IMR-90 (cell line): ENCODE measurements around the gene SGSM2. TPM values are rescaled to one million over a fixed set of nuclear protein-coding genes. Genes with fewer than 3 reads are reported as not detected.

Source experiments
- ATAC-seq: fragments of 200-7000 bp; cut with Tn5 transposase; 2 replicates; pipeline ENCODE4 v1.9.1; 2020; ENCODE audit warnings: low read depth, mild to moderate bottlenecking, moderate library complexity
- BruUV-seq: library from RNA; stranded (reverse); fragments of 400-500 nt; replicated peaks from 2 replicates; lab custom pipeline; 2021; lab: Mats Ljungman, UMichigan
- CTCF ChIA-PET: fragments of 300-600 bp; formaldehyde crosslinking; extraction: SDS; loops from one replicate; lab custom pipeline; 2021; ENCODE audit warnings: antibody characterized with exemption; lab: Yijun Ruan, JAX
- POLR2A ChIA-PET: fragments of 300-600 bp; sonication (Branson Sonifier 250); formaldehyde crosslinking; loops from one replicate; lab custom pipeline; 2022; ENCODE audit warnings: antibody characterized with exemption; ENCODE audit not compliant: unreplicated experiment; lab: Charles Lee
- DNase-seq: peaks from one replicate; pipeline ENCODE4 v3.0.0; 2013
- H2AFZ ChIP-seq: replicated peaks from 2 replicates; pipeline ENCODE3; 2013; ENCODE audit warnings: low read length, mild to moderate bottlenecking; ENCODE audit not compliant: poor library complexity
- H2AK5ac ChIP-seq: 2 replicates; pipeline ENCODE4 v1.6.1; 2013; ENCODE audit warnings: low read depth, low read length, inconsistent platforms
- H2AK9ac ChIP-seq: replicated peaks from 2 replicates; pipeline ENCODE3; 2013; ENCODE audit warnings: mild to moderate bottlenecking, low read depth, low read length, moderate library complexity; ENCODE audit not compliant: poor library complexity
- H2BK120ac ChIP-seq: 2 replicates; pipeline ENCODE4 v1.6.1; 2013; ENCODE audit warnings: low read depth, low read length, inconsistent platforms
- H2BK15ac ChIP-seq: 3 replicates; pipeline ENCODE4 v1.6.1; 2013; ENCODE audit warnings: low read depth, low read length, inconsistent platforms
- H2BK20ac ChIP-seq: 2 replicates; pipeline ENCODE4 v1.6.1; 2013; ENCODE audit warnings: low read depth, mild to moderate bottlenecking, inconsistent platforms, low read length, moderate library complexity
- H2BK5ac ChIP-seq: 2 replicates; pipeline ENCODE4 v1.6.1; 2013; ENCODE audit warnings: mild to moderate bottlenecking, low read depth, low read length, inconsistent platforms; ENCODE audit not compliant: poor library complexity, severe bottlenecking
- H3K14ac ChIP-seq: replicated peaks from 2 replicates; pipeline ENCODE4 v1.6.1; 2013; ENCODE audit warnings: low read depth, low read length, inconsistent platforms
- H3K18ac ChIP-seq: 2 replicates; pipeline ENCODE4 v1.6.1; 2013; ENCODE audit warnings: low read depth, low read length, control low read depth
- H3K23ac ChIP-seq: 2 replicates; pipeline ENCODE4 v1.6.1; 2013; ENCODE audit warnings: low read depth, low read length, inconsistent platforms
- H3K27ac ChIP-seq: 2 replicates; pipeline ENCODE4 v1.5.1; 2013; ENCODE audit warnings: mild to moderate bottlenecking, control low read depth, low read length; ENCODE audit not compliant: insufficient read depth
- H3K27me3 ChIP-seq: 2 replicates; pipeline ENCODE4 v1.6.1; 2013; ENCODE audit warnings: low read length; ENCODE audit not compliant: control insufficient read depth, insufficient read depth
- H3K36me3 ChIP-seq: 2 replicates; pipeline ENCODE4 v1.6.1; 2013; ENCODE audit warnings: low read length, mixed read lengths; ENCODE audit not compliant: control insufficient read depth, insufficient read depth
- H3K4ac ChIP-seq: 2 replicates; pipeline ENCODE4 v1.6.1; 2013; ENCODE audit warnings: low read depth, low read length, inconsistent platforms
- H3K4me1 ChIP-seq: 2 replicates; pipeline ENCODE4 v1.6.1; 2013; ENCODE audit warnings: low read length, mixed read lengths; ENCODE audit not compliant: control insufficient read depth, insufficient read depth
- H3K4me2 ChIP-seq: 2 replicates; pipeline ENCODE4 v1.6.1; 2013; ENCODE audit warnings: low read depth, mild to moderate bottlenecking, control low read depth, low read length, moderate library complexity
- H3K4me3 ChIP-seq: 2 replicates; pipeline ENCODE4 v1.5.1; 2013; ENCODE audit warnings: low read depth, mild to moderate bottlenecking, control low read depth, low read length, moderate library complexity; ENCODE audit not compliant: insufficient read depth
- H3K56ac ChIP-seq: 2 replicates; pipeline ENCODE4 v1.6.1; 2013; ENCODE audit warnings: low read length, inconsistent platforms; ENCODE audit not compliant: insufficient read depth; ENCODE audit errors: extremely low read depth
- H3K79me1 ChIP-seq, 2 experiments: 2 replicates each; pipeline ENCODE4 v1.6.1; 2013; ENCODE audit warnings: low read length in 2 of 2, inconsistent platforms in 1 of 2, low read depth in 1 of 2
- H3K9ac ChIP-seq: 2 replicates; pipeline ENCODE4 v1.6.1; 2013; ENCODE audit warnings: low read depth, low read length, control low read depth
- H3K9me1 ChIP-seq: 2 replicates; pipeline ENCODE4 v1.6.1; 2013; ENCODE audit warnings: low read length, inconsistent platforms; ENCODE audit not compliant: insufficient read depth
- H3K9me3 ChIP-seq: 2 replicates; pipeline ENCODE4 v1.6.1; 2013; ENCODE audit warnings: low read length; ENCODE audit not compliant: control insufficient read depth, insufficient read depth
- H4K20me1 ChIP-seq: 2 replicates; pipeline ENCODE4 v1.6.1; 2013; ENCODE audit warnings: low read length, inconsistent platforms; ENCODE audit not compliant: insufficient read depth
- H4K5ac ChIP-seq: 2 replicates; pipeline ENCODE4 v1.6.1; 2013; ENCODE audit warnings: mild to moderate bottlenecking, low read depth, low read length, control low read depth
- H4K8ac ChIP-seq, 2 experiments: 2 replicates each; pipeline ENCODE4 v1.6.1; 2013; ENCODE audit warnings: low read depth in 2 of 2, low read length in 2 of 2, control low read depth in 1 of 2, inconsistent platforms in 1 of 2
- H4K91ac ChIP-seq: 2 replicates; pipeline ENCODE4 v1.6.1; 2013; ENCODE audit warnings: low read depth, low read length, inconsistent platforms; ENCODE audit not compliant: insufficient read depth
- MXI1 ChIP-seq: IDR thresholded peaks from 2 replicates; pipeline ENCODE4 v1.6.1; 2012; ENCODE audit warnings: low read depth, mild to moderate bottlenecking, low read length, moderate library complexity, borderline replicate concordance
- RCOR1 ChIP-seq: IDR thresholded peaks from 2 replicates; pipeline ENCODE4 v1.6.1; 2012; ENCODE audit warnings: mild to moderate bottlenecking, low read length, improper control_type of control experiment; ENCODE audit not compliant: insufficient replicate concordance
- WGBS, 2 experiments: methylation state at CpG; one replicate each; pipeline versions ENCODE4 v1.1.5 to v1.1.7; 2013; ENCODE audit warnings: missing lambda C conversion rate in 2 of 2; ENCODE audit not compliant: insufficient read length in 1 of 2; ENCODE audit errors: extremely low coverage in 2 of 2; 5-methylcytosine and 5-hydroxymethylcytosine counted together
- dilution Hi-C: fragments of 300-500 bp; cut with HindIII; formaldehyde crosslinking; loops from one replicate; pipeline ENCODE4 v1.14.3; 2018; ENCODE audit warnings: low sequenced_read_pairs; ENCODE audit not compliant: unreplicated experiment
- in situ Hi-C: fragments of 300-500 bp; cut with MboI; formaldehyde crosslinking; loops from 3 replicates; pipeline ENCODE4 v1.14.3; 2019; ENCODE audit warnings: low sequenced_read_pairs, inconsistent platforms, mixed read lengths
- intact Hi-C: fragments of 100-400 bp; cut with micrococcal nuclease; formaldehyde crosslinking; loops from 2 replicates; pipeline ENCODE4 v1.10.0; 2022
- polyA plus RNA-seq, 3 experiments: library from polyadenylated mRNA; depleted of rRNA; stranded (reverse); fragments of >200 nt; gene quantifications; 2 replicates each; pipeline ENCODE4 v1.2.3, GENCODE V29; 2012; ENCODE audit warnings: low replicate concordance in 1 of 3
- total RNA-seq: library from RNA; depleted of rRNA; stranded (reverse); fragments of >200 nt; gene quantifications from 2 replicates; pipeline ENCODE4 v1.2.3, GENCODE V29; 2012
- TF ChIP-seq, protein P1 (sequence below): fragments of 150-350 bp; IDR thresholded peaks from 2 replicates; pipeline ENCODE4 v1.6.1; 2017; ENCODE audit warnings: mild to moderate bottlenecking, antibody characterized with exemption, low read length, low read depth

The SGSM2 gene
- total and polyA plus RNA-seq, 2 of the 4 experiments (the other 2 are of a cell fraction) = 13.6 to 81.2 TPM

GRCh38 chr17:2369551-2370210 is 32.4 kb downstream of the SGSM2 start:
- DNase-seq = no peak
- H3K9me3 ChIP-seq = no peaks in the 10 kb centered on the region
- TF ChIP-seq, protein P1, sequence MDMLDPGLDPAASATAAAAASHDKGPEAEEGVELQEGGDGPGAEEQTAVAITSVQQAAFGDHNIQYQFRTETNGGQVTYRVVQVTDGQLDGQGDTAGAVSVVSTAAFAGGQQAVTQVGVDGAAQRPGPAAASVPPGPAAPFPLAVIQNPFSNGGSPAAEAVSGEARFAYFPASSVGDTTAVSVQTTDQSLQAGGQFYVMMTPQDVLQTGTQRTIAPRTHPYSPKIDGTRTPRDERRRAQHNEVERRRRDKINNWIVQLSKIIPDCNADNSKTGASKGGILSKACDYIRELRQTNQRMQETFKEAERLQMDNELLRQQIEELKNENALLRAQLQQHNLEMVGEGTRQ = no peak
- no peak for TF ChIP-seq RCOR1
- TF ChIP-seq MXI1 = no peak
- H3K4me2 ChIP-seq = no peak overlapping the region
- no peak overlapping the region for H2BK120ac ChIP-seq
- H2BK15ac ChIP-seq = no peak overlapping the region
- H3K23ac ChIP-seq = no peak overlapping the region
- no peak overlapping the region for H4K8ac ChIP-seq
- H2BK5ac ChIP-seq = no peak overlapping the region
- H3K36me3 ChIP-seq = peaks cover 38% of the 10 kb centered on the region
- H3K9ac ChIP-seq = no peak overlapping the region
- H4K20me1 ChIP-seq = no peaks in the 10 kb centered on the region; the same call in 1 of the 2 replicates
- H2AFZ ChIP-seq = peak overlapping the region; percentile 29
- H2AK9ac ChIP-seq = peak overlapping the region; percentile 42
- no peaks in the 10 kb centered on the region for H3K27me3 ChIP-seq
- no peak overlapping the region for H3K27ac ChIP-seq
- dilution Hi-C loops (no loop called here), in situ Hi-C loops (no loop called here), intact Hi-C loops (no loop called here)
- no peak overlapping the region for H2AK5ac ChIP-seq
- no peaks in the 10 kb centered on the region for H3K9me1 ChIP-seq
- H2BK20ac ChIP-seq = no peak overlapping the region
- no peak overlapping the region for H4K5ac ChIP-seq
- POLR2A ChIA-PET = no interaction called here
- H3K18ac ChIP-seq = no peak overlapping the region
- CTCF ChIA-PET = interaction anchor here (1.2 kb wide), 1 partner anchor 13 kb away, joined by 3 read pairs; no protein-coding TSS in a partner anchor
- WGBS, 2 experiments = 68% methylated on average over 15 of the region's 20 CpGs; no CpG with 5 or more reads in 1 of the 2 experiments
- no peak overlapping the region for H3K4ac ChIP-seq
- no peaks in the 10 kb centered on the region for H3K4me1 ChIP-seq
- H3K4me3 ChIP-seq = no peak overlapping the region
- H3K56ac ChIP-seq = no peak overlapping the region; the same call in 1 of the 2 replicates
- no peak overlapping the region for H4K91ac ChIP-seq
- no peaks in the 10 kb centered on the region for H3K79me1 ChIP-seq
- no peak for ATAC-seq
- BruUV-seq = no TSS peak
- H3K14ac ChIP-seq = no peak overlapping the region
